ENCODE measurements around the gene AADACL2.
"Not testable (repeated sequence)": the region's sequence is repeated elsewhere in the genome, so short reads cannot be mapped to it uniquely, and the experiment has no call there.

Gene AADACL2

GRCh38 chr3:151724576-151725562, 8.9 kb upstream of the AADACL2 start:
- Histone ChIP-seq H3K4me3 (ENCODE audit: low read length) (no peak overlapping the region), H3K9me3 (ENCODE audit: insufficient read depth, low read depth, low read length) (peaks cover 4% of the 10 kb centered on the region; the same call in 1 of the 2 replicates), H3K4me1 (ENCODE audit: insufficient read depth, low read length) (no peaks in the 10 kb centered on the region), H3K27me3 (ENCODE audit: insufficient read depth, low read length) (no peaks in the 10 kb centered on the region), H3K27ac (ENCODE audit: low read length) (no peak overlapping the region), H3K36me3 (ENCODE audit: insufficient read depth, low read depth, low read length) (no peaks in the 10 kb centered on the region), H3K9ac (ENCODE audit: low read depth, low read length) (no peak overlapping the region)

GRCh38 chr3:151726016-151726415, 7.7 kb upstream of the AADACL2 start:
- H3K36me3 ChIP-seq (ENCODE audit: insufficient read depth, low read depth, low read length), result no peaks in the 10 kb centered on the region
- H3K9me3 ChIP-seq (ENCODE audit: insufficient read depth, low read depth, low read length), result peaks cover 4% of the 10 kb centered on the region; the same call in 1 of the 2 replicates
- no peak overlapping the region for H3K27ac ChIP-seq (ENCODE audit: low read length)
- no peaks in the 10 kb centered on the region for H3K27me3 ChIP-seq (ENCODE audit: insufficient read depth, low read length)
- no peaks in the 10 kb centered on the region for H3K4me1 ChIP-seq (ENCODE audit: insufficient read depth, low read length)
- H3K9ac ChIP-seq (ENCODE audit: low read depth, low read length), result no peak overlapping the region
- H3K4me3 ChIP-seq (ENCODE audit: low read length), result no peak overlapping the region

- Histone ChIP-seq H3K27ac (ENCODE audit: low read length) (no peak overlapping the region), H3K9me3 (ENCODE audit: insufficient read depth, low read depth, low read length) (no peaks in the 10 kb centered on the region), H3K36me3 (ENCODE audit: insufficient read depth, low read depth, low read length) (no peaks in the 10 kb centered on the region), H3K9ac (ENCODE audit: low read depth, low read length) (no peak overlapping the region), H3K4me1 (ENCODE audit: insufficient read depth, low read length) (no peaks in the 10 kb centered on the region), H3K27me3 (ENCODE audit: insufficient read depth, low read length) (no peaks in the 10 kb centered on the region), H3K4me3 (ENCODE audit: low read length) (no peak overlapping the region)
Measured at GRCh38 chr3:151732861-151733260, 866 bp upstream of the AADACL2 start.

- no peaks in the 10 kb centered on the region for H3K9me3 ChIP-seq (ENCODE audit: insufficient read depth, low read depth, low read length)
- no peak overlapping the region for H3K9ac ChIP-seq (ENCODE audit: low read depth, low read length)
- H3K4me3 ChIP-seq (ENCODE audit: low read length), result no peak overlapping the region
- H3K4me1 ChIP-seq (ENCODE audit: insufficient read depth, low read length), result no peaks in the 10 kb centered on the region; the same call in 1 of the 2 replicates
- no peak overlapping the region for H3K27ac ChIP-seq (ENCODE audit: low read length)
- H3K36me3 ChIP-seq (ENCODE audit: insufficient read depth, low read depth, low read length), result no peaks in the 10 kb centered on the region
- no peaks in the 10 kb centered on the region for H3K27me3 ChIP-seq (ENCODE audit: insufficient read depth, low read length)
Measured at GRCh38 chr3:151740581-151740980, 6.9 kb downstream of the AADACL2 start.

GRCh38 chr3:151743855-151744254, 10.1 kb downstream of the AADACL2 start:
- no peaks in the 10 kb centered on the region for H3K36me3 ChIP-seq (ENCODE audit: insufficient read depth, low read depth, low read length)
- H3K9me3 ChIP-seq (ENCODE audit: insufficient read depth, low read depth, low read length), result peaks cover 5% of the 10 kb centered on the region; the same call in 1 of the 2 replicates
- H3K9ac ChIP-seq (ENCODE audit: low read depth, low read length), result no peak overlapping the region
- H3K4me1 ChIP-seq (ENCODE audit: insufficient read depth, low read length), result no peaks in the 10 kb centered on the region; the same call in 1 of the 2 replicates
- H3K27me3 ChIP-seq (ENCODE audit: insufficient read depth, low read length), result no peaks in the 10 kb centered on the region
- no peak overlapping the region for H3K4me3 ChIP-seq (ENCODE audit: low read length)
- H3K27ac ChIP-seq (ENCODE audit: low read length), result no peak overlapping the region

DNA sequence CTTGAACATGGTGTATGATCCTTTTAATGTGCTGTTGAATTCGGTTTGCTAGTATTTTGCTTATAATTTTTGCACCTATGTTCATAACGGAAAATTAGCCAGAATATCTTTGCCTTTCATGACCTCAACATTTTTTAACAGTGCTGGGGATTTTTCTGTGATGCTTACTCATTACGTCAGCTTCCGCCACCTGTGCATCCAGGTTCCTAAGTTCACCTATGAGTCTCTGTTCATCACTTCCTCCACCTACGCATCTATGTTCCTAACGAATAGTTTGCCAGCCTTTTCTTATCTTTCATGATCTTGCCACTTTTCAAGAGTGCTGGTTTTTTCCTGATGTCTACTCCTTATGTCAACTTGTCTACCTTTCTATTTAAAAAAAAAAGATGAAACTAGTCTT, 16.5 kb downstream of the AADACL2 start:
- no peaks in the 10 kb centered on the region for H3K27me3 ChIP-seq (ENCODE audit: insufficient read depth, low read length)
- H3K27ac ChIP-seq (ENCODE audit: low read length), result no peak overlapping the region
- no peak overlapping the region for H3K4me3 ChIP-seq (ENCODE audit: low read length)
- no peaks in the 10 kb centered on the region for H3K4me1 ChIP-seq (ENCODE audit: insufficient read depth, low read length)
- no peaks in the 10 kb centered on the region for H3K36me3 ChIP-seq (ENCODE audit: insufficient read depth, low read depth, low read length)
- H3K9ac ChIP-seq (ENCODE audit: low read depth, low read length), result no peak overlapping the region
- H3K9me3 ChIP-seq (ENCODE audit: insufficient read depth, low read depth, low read length), result peaks cover 8% of the 10 kb centered on the region; the same call in 1 of the 2 replicates

DNA sequence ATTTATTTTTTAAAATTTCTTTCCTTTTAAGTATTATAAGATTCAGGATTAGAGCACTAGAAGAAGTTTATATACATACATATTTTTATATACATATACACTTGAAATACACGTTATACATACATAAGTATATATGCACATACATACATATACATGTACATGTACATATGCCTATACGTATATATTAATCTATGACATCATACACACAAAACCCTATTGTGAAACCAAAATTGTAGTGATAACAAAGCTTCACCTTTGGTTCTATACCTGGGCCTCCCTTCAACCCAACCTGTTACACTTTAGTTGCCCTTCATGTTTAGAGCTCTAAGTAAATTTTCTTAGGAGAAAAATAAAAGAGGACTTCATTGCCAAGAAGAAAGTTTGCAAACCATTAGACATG, 17.0 kb downstream of the AADACL2 start:
- Histone ChIP-seq H3K27me3 (ENCODE audit: insufficient read depth, low read length) (no peaks in the 10 kb centered on the region), H3K4me3 (ENCODE audit: low read length) (no peak overlapping the region), H3K9me3 (ENCODE audit: insufficient read depth, low read depth, low read length) (peaks cover 8% of the 10 kb centered on the region; the same call in 1 of the 2 replicates), H3K36me3 (ENCODE audit: insufficient read depth, low read depth, low read length) (no peaks in the 10 kb centered on the region), H3K4me1 (ENCODE audit: insufficient read depth, low read length) (no peaks in the 10 kb centered on the region), H3K27ac (ENCODE audit: low read length) (no peak overlapping the region), H3K9ac (ENCODE audit: low read depth, low read length) (no peak overlapping the region)

GRCh38 chr3:151751161-151751560, 17.4 kb downstream of the AADACL2 start:
- H3K4me3 ChIP-seq (ENCODE audit: low read length), result no peak overlapping the region
- peaks cover 8% of the 10 kb centered on the region; the same call in 1 of the 2 replicates for H3K9me3 ChIP-seq (ENCODE audit: insufficient read depth, low read depth, low read length)

DNA sequence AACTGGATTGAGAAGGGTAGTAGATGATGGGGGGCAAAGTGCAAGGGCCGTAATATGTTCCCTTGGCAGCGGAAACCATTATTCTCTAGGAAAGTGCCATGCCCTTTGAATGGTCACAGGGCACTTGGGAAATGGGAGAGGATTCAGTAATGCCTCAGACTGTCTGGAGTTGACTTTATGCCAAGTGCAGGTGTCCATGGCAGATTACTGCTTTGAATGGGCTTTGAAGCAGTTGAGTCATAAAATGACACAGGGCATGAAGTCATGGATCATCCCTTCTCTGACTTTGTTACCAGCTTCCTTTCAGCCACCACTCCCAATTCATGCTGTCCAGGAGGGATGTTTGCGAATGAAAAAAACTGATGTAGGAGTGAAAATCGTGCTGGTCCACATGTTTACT, 20.1 kb downstream of the AADACL2 start:
- H3K36me3 ChIP-seq (ENCODE audit: insufficient read depth, low read depth, low read length), result no peaks in the 10 kb centered on the region
- H3K4me1 ChIP-seq (ENCODE audit: insufficient read depth, low read length), result no peaks in the 10 kb centered on the region
- no peak overlapping the region for H3K27ac ChIP-seq (ENCODE audit: low read length)
- H3K27me3 ChIP-seq (ENCODE audit: insufficient read depth, low read length), result no peaks in the 10 kb centered on the region
- no peak overlapping the region for H3K4me3 ChIP-seq (ENCODE audit: low read length)
- H3K9me3 ChIP-seq (ENCODE audit: insufficient read depth, low read depth, low read length), result peaks cover 3% of the 10 kb centered on the region; the same call in 1 of the 2 replicates
- H3K9ac ChIP-seq (ENCODE audit: low read depth, low read length), result no peak overlapping the region

More at GRCh38 chr3:151751161-151751560, 17.4 kb downstream of the AADACL2 start:
- Histone ChIP-seq H3K36me3 (ENCODE audit: insufficient read depth, low read depth, low read length) (no peaks in the 10 kb centered on the region), H3K27me3 (ENCODE audit: insufficient read depth, low read length) (no peaks in the 10 kb centered on the region), H3K9ac (ENCODE audit: low read depth, low read length) (no peak overlapping the region), H3K4me1 (ENCODE audit: insufficient read depth, low read length) (no peaks in the 10 kb centered on the region), H3K27ac (ENCODE audit: low read length) (no peak overlapping the region)

GRCh38 chr3:151761581-151761980, 27.9 kb downstream of the AADACL2 start:
- no peaks in the 10 kb centered on the region for H3K27me3 ChIP-seq (ENCODE audit: insufficient read depth, low read length)
- no peaks in the 10 kb centered on the region for H3K36me3 ChIP-seq (ENCODE audit: insufficient read depth, low read depth, low read length)
- H3K9ac ChIP-seq (ENCODE audit: low read depth, low read length), result no peak overlapping the region
- H3K4me3 ChIP-seq (ENCODE audit: low read length), result no peak overlapping the region
- no peak overlapping the region for H3K27ac ChIP-seq (ENCODE audit: low read length)
- H3K4me1 ChIP-seq (ENCODE audit: insufficient read depth, low read length), result no peaks in the 10 kb centered on the region
- no peaks in the 10 kb centered on the region for H3K9me3 ChIP-seq (ENCODE audit: insufficient read depth, low read depth, low read length)

GRCh38 chr3:151764699-151765098, 31.0 kb downstream of the AADACL2 start:
- H3K36me3 ChIP-seq (ENCODE audit: insufficient read depth, low read depth, low read length); H3K27me3 ChIP-seq (ENCODE audit: insufficient read depth, low read length); H3K9me3 ChIP-seq (ENCODE audit: insufficient read depth, low read depth, low read length); H3K27ac ChIP-seq (ENCODE audit: low read length); H3K9ac ChIP-seq (ENCODE audit: low read depth, low read length); H3K4me3 ChIP-seq (ENCODE audit: low read length); H3K4me1 ChIP-seq (ENCODE audit: insufficient read depth, low read length): not testable (repeated sequence)

- Histone ChIP-seq H3K4me1 (ENCODE audit: insufficient read depth, low read length) (no peaks in the 10 kb centered on the region), H3K4me3 (ENCODE audit: low read length) (no peak overlapping the region), H3K9me3 (ENCODE audit: insufficient read depth, low read depth, low read length) (no peaks in the 10 kb centered on the region), H3K36me3 (ENCODE audit: insufficient read depth, low read depth, low read length) (no peaks in the 10 kb centered on the region), H3K9ac (ENCODE audit: low read depth, low read length) (no peak overlapping the region), H3K27ac (ENCODE audit: low read length) (no peak overlapping the region), H3K27me3 (ENCODE audit: insufficient read depth, low read length) (no peaks in the 10 kb centered on the region)
Measured at GRCh38 chr3:151765685-151766084, 32.0 kb downstream of the AADACL2 start.

Data from iPS-20b (cell line).